Heart left ventricle (tissue), 13 donors: ENCODE measurements around the gene CFAP141.

ENCODE experiments used
- CTCF ChIP-seq, 12 donors: fragments of 200-600 bp; sonication (generic) in 4 of 12; IDR thresholded peaks; one replicate each; pipeline versions ENCODE4 v1.5.0 to v1.8.0; 2018 to 2022; ENCODE audit warnings: antibody characterized with exemption in 12 of 12, mild to moderate bottlenecking in 5 of 12
- POLR2A ChIP-seq, 2 donors: fragments of 450-650 bp; IDR thresholded peaks; one replicate each; pipeline ENCODE4 v1.6.1; 2017; ENCODE audit warnings: antibody characterized with exemption in 2 of 2, mild to moderate bottlenecking in 2 of 2, moderate library complexity in 2 of 2
- donor health status: ischemic (EF 13 %, LVEDD 7.1; RV severe dilation, severe dysfunction).
- donor health status: DM: no; HTN: yes; CAD: no.
- donor health status: DM: no; HTN: no; CAD: no.
- donor health status: ischemic (EF 25% LVEDD 6.9; RV normal size, moderate dysfunction).
- donor health status: ischemic (EF 25% LVEDD 5.7; RV mildly dilated, moderate dysfunction).
- donor health status: ischemic (EF 35%, LVEDD 5.7; RV mildly dilated, moderate dysfunction).
- donor health status: nonischemic (EF 11% LVEDD 7.7; RV severe dilation, severe dysfunction).
- donor health status: DM: yes; HTN: yes; CAD: no.
- donor health status: PGD.
- donor health status: ischemic (EF 29% LVEDD 5.4; RV normal size, mild dysfunction).
- donor health status: nonischemic (EF 23%, LVEDD 6.1; RV moderate dilation, normal function).

- TF ChIP-seq CTCF (IDR thresholded peaks at IDR 0.05) (no peak), POLR2A (IDR thresholded peaks at IDR 0.05) (no peak)
Observed at GRCh38 chr1:154181944-154182343, 24.2 kb downstream of the CFAP141 start.
